HepG2 (cell line): ENCODE results near the gene NOXA1. TPM values are rescaled to one million over a fixed set of nuclear protein-coding genes. Genes with fewer than 3 reads are reported as not detected.

Experiments used
- CHCHD3 ChIP-seq: sonication (generic); formaldehyde crosslinking; IDR thresholded peaks from 2 replicates; pipeline ENCODE4 v1.8.0; 2022; ENCODE audit warnings: mild to moderate bottlenecking, missing genetic modification reagents, moderate library complexity
- ERF ChIP-seq: IDR thresholded peaks from 2 replicates; pipeline ENCODE4 v1.6.1; 2018; ENCODE audit warnings: missing biosample characterization, missing genetic modification reagents
- HNF4G ChIP-seq, 2 experiments: sonication (generic) in 1 of 2; formaldehyde crosslinking in 1 of 2; IDR thresholded peaks; 2 replicates each; pipeline versions ENCODE4 v1.4.0 to v1.6.1; 2011 to 2020; ENCODE audit warnings: borderline replicate concordance in 2 of 2, low read depth in 2 of 2, mild to moderate bottlenecking in 2 of 2, low read length in 1 of 2, missing genetic modification reagents in 1 of 2, moderate library complexity in 1 of 2
- NFKB2 ChIP-seq: sonication (generic); formaldehyde crosslinking; IDR thresholded peaks from 2 replicates; pipeline ENCODE4 v1.4.0; 2020; ENCODE audit warnings: missing genetic modification reagents, borderline replicate concordance
- SAP130 ChIP-seq: IDR thresholded peaks from 2 replicates; pipeline ENCODE4 v1.6.1; 2016; ENCODE audit warnings: low read depth
- SP4 ChIP-seq: sonication (generic); formaldehyde crosslinking; IDR thresholded peaks from 2 replicates; pipeline ENCODE4 v1.8.1; 2023; ENCODE audit warnings: mild to moderate bottlenecking, missing genetic modification reagents
- SRSF4 ChIP-seq: fragments of 200-400 bp; formaldehyde crosslinking; IDR thresholded peaks from one replicate; pipeline ENCODE4 v1.6.1; 2018; ENCODE audit warnings: mild to moderate bottlenecking, low read depth, low read length, moderate library complexity; ENCODE audit not compliant: poor library complexity, severe bottlenecking
- TCF12 ChIP-seq, 2 experiments: fragments of 450-650 bp in 1 of 2; sonication (generic) in 1 of 2; formaldehyde crosslinking in 1 of 2; IDR thresholded peaks; 2 replicates each; pipeline versions ENCODE4 v1.6.1 to v1.8.0; 2017 to 2022; ENCODE audit warnings: antibody characterized with exemption in 1 of 2, mild to moderate bottlenecking in 1 of 2, missing genetic modification reagents in 1 of 2, moderate library complexity in 1 of 2
- ZNF891 ChIP-seq: sonication (generic); formaldehyde crosslinking; IDR thresholded peaks from 2 replicates; pipeline ENCODE4 v1.5.0; 2020; ENCODE audit warnings: mild to moderate bottlenecking, missing genetic modification reagents
- polyA plus RNA-seq, 8 experiments: library from polyadenylated mRNA; depleted of rRNA in 3 of 8; stranded (reverse) in 7 of 8; unstranded in 1 of 8; fragments of >200 nt; fragmentation: Illumina TruSeq in 4 of 8; extraction: Trizol in 4 of 8; gene quantifications; 2 replicates each; pipeline versions ENCODE4 v1.2.1 to v1.2.3, GENCODE V29; 2011 to 2016; ENCODE audit warnings: low read depth in 4 of 8, missing spikeins in 1 of 8, mixed read lengths in 1 of 8; ENCODE audit not compliant: insufficient read depth in 1 of 8
- total RNA-seq, 5 experiments: library from RNA; depleted of rRNA; stranded (reverse); fragments of >200 nt; fragmentation: Illumina TruSeq; extraction: Trizol; gene quantifications; 2 replicates each; pipeline ENCODE4 v1.2.3, GENCODE V29; 2016; ENCODE audit warnings: low read depth in 1 of 5
- TF ChIP-seq, protein P1 (sequence below): sonication (generic); formaldehyde crosslinking; IDR thresholded peaks from 2 replicates; pipeline ENCODE4 v1.5.1; 2020; ENCODE audit warnings: missing genetic modification reagents, mild to moderate bottlenecking, borderline replicate concordance
- TF ChIP-seq, protein P2 (sequence below): sonication (generic); formaldehyde crosslinking; IDR thresholded peaks from 2 replicates; pipeline ENCODE4 v1.4.0; 2020; ENCODE audit warnings: missing genetic modification reagents, borderline replicate concordance
- TF ChIP-seq, protein P3 (sequence below): sonication (generic); formaldehyde crosslinking; IDR thresholded peaks from 2 replicates; pipeline ENCODE4 v1.5.1; 2020; ENCODE audit warnings: mild to moderate bottlenecking, moderate library complexity, missing genetic modification reagents
- TF ChIP-seq, protein P4 (sequence below): sonication (generic); formaldehyde crosslinking; IDR thresholded peaks from 2 replicates; pipeline ENCODE4 v1.4.0; 2020; ENCODE audit warnings: low read depth, mild to moderate bottlenecking, missing genetic modification reagents
- TF ChIP-seq, protein P5 (sequence below): sonication (generic); formaldehyde crosslinking; IDR thresholded peaks from 2 replicates; pipeline ENCODE4 v1.8.0; 2022; ENCODE audit warnings: mild to moderate bottlenecking, missing genetic modification reagents

Gene NOXA1
- total and polyA plus RNA-seq, 2 of the 13 experiments (the other 11 are each of a cell fraction or from before 2014, with no cell fraction given): 0.78 to 1.2 TPM

DNA sequence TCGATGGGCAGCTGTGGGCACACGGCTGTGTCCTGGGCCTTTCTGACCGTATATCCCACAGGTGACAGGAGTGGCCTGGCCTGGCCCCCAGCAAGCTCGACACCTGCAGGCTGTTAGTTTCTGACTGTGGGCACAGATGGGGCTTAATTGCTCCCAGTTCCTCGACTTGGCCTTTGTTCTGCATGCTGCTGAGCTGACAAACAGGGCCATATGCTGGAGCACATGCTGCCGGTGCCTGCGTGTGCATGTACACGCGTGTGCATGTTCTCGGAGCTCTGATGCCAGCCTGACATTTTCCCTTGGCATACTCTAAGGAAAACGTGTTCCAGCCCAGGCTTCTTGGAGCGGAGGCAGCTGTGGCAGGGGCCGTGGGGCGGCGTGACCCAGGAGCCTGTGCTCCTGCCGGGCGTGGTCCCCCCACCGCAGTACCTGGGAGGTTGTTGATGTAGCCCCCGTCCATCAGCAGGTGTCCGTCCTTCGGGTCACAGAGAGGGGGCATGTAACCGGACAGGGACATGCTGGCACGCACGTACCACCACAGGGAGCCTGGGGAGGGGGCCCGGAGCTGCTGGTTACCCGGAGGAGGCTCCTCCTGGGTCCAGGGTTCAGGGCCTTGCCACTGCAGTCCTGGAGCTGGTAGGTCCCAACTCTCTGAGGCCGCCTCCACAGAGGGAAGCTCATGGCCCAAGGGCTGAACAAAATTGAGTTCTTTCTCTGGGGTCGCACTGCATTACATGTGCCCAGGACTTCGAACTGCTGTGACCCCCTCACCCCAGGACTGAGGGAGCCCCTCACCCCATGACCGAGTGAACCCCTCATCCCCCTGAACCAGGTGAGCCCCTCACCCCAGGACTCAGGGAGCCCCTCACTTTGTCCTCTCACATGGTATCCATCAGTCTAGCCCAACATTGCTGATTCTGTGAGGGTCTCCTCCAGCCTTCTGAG, 40.1 kb downstream of the NOXA1 start (continued):
- TF ChIP-seq, protein P1, sequence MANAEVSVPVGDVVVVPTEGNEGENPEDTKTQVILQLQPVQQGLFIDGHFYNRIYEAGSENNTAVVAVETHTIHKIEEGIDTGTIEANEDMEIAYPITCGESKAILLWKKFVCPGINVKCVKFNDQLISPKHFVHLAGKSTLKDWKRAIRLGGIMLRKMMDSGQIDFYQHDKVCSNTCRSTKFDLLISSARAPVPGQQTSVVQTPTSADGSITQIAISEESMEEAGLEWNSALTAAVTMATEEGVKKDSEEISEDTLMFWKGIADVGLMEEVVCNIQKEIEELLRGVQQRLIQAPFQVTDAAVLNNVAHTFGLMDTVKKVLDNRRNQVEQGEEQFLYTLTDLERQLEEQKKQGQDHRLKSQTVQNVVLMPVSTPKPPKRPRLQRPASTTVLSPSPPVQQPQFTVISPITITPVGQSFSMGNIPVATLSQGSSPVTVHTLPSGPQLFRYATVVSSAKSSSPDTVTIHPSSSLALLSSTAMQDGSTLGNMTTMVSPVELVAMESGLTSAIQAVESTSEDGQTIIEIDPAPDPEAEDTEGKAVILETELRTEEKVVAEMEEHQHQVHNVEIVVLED: peak; percentile 22; the same call in 1 of the 2 replicates
- TF ChIP-seq SAP130 (CRISPR knock-in tag) (peak; percentile 81), CHCHD3 (peak; percentile 41; the same call in 1 of the 2 replicates), HNF4G (IDR thresholded peaks at IDR 0.05; ENCODE audit: borderline replicate concordance, low read depth, low read length) (no peak; the same call in 1 of the 2 replicates), HNF4G (CRISPR knock-in tag; IDR thresholded peaks at IDR 0.05; ENCODE audit: borderline replicate concordance, low read depth) (peak; percentile 77; the same call in 1 of the 2 replicates), TCF12 (IDR thresholded peaks at IDR 0.05) (no peak), TCF12 (CRISPR knock-in tag; IDR thresholded peaks at IDR 0.05) (peak; percentile 65; the same call in 1 of the 2 replicates), SP4 (CRISPR knock-in tag) (peak; percentile 39; the same call in 1 of the 2 replicates), SRSF4 (no peak), ZNF891 (CRISPR knock-in tag) (0 out of 2 replicates have a peak, but pooled peaks have one; percentile 19), ERF (peak; percentile 40; the same call in 1 of the 2 replicates), NFKB2 (peak; percentile 57; the same call in 1 of the 2 replicates)
- TF ChIP-seq, protein P2, sequence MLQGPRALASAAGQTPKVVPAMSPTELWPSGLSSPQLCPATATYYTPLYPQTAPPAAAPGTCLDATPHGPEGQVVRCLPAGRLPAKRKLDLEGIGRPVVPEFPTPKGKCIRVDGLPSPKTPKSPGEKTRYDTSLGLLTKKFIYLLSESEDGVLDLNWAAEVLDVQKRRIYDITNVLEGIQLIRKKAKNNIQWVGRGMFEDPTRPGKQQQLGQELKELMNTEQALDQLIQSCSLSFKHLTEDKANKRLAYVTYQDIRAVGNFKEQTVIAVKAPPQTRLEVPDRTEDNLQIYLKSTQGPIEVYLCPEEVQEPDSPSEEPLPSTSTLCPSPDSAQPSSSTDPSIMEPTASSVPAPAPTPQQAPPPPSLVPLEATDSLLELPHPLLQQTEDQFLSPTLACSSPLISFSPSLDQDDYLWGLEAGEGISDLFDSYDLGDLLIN: no peak
- TF ChIP-seq, protein P3, sequence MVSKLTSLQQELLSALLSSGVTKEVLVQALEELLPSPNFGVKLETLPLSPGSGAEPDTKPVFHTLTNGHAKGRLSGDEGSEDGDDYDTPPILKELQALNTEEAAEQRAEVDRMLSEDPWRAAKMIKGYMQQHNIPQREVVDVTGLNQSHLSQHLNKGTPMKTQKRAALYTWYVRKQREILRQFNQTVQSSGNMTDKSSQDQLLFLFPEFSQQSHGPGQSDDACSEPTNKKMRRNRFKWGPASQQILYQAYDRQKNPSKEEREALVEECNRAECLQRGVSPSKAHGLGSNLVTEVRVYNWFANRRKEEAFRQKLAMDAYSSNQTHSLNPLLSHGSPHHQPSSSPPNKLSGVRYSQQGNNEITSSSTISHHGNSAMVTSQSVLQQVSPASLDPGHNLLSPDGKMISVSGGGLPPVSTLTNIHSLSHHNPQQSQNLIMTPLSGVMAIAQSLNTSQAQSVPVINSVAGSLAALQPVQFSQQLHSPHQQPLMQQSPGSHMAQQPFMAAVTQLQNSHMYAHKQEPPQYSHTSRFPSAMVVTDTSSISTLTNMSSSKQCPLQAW (CRISPR knock-in tag): peak; percentile 92
- TF ChIP-seq, protein P4, sequence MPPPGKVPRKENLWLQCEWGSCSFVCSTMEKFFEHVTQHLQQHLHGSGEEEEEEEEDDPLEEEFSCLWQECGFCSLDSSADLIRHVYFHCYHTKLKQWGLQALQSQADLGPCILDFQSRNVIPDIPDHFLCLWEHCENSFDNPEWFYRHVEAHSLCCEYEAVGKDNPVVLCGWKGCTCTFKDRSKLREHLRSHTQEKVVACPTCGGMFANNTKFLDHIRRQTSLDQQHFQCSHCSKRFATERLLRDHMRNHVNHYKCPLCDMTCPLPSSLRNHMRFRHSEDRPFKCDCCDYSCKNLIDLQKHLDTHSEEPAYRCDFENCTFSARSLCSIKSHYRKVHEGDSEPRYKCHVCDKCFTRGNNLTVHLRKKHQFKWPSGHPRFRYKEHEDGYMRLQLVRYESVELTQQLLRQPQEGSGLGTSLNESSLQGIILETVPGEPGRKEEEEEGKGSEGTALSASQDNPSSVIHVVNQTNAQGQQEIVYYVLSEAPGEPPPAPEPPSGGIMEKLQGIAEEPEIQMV (CRISPR knock-in tag): peak; percentile 84; the same call in 1 of the 2 replicates
- TF ChIP-seq, protein P5, sequence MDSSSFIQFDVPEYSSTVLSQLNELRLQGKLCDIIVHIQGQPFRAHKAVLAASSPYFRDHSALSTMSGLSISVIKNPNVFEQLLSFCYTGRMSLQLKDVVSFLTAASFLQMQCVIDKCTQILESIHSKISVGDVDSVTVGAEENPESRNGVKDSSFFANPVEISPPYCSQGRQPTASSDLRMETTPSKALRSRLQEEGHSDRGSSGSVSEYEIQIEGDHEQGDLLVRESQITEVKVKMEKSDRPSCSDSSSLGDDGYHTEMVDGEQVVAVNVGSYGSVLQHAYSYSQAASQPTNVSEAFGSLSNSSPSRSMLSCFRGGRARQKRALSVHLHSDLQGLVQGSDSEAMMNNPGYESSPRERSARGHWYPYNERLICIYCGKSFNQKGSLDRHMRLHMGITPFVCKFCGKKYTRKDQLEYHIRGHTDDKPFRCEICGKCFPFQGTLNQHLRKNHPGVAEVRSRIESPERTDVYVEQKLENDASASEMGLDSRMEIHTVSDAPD (CRISPR knock-in tag): 0 out of 2 replicates have a peak, but pooled peaks have one; percentile 34
